MM.1S (cell line): ENCODE measurements around the gene PBXIP1.
A peak's percentile ranks its signal among the peaks of the same experiment; 100 is the strongest.

Experiments used
- DNase-seq: peaks from one replicate; pipeline ENCODE4 v3.0.0-alpha.2; 2015
- H2AFZ ChIP-seq: fragments of 300-600 bp; sonication (generic); 2 replicates; pipeline ENCODE4 v1.6.0; 2016; ENCODE audit warnings: antibody characterized with exemption, low read length
- H3F3A ChIP-seq: fragments of 300-600 bp; sonication (generic); 2 replicates; pipeline ENCODE4 v1.6.1; 2016; ENCODE audit warnings: mild to moderate bottlenecking, antibody characterized with exemption, low read length, moderate library complexity, mixed read lengths; ENCODE audit not compliant: insufficient read depth
- H3K27ac ChIP-seq: fragments of 300-600 bp; sonication (generic); 2 replicates; pipeline ENCODE4 v1.5.1; 2016; ENCODE audit warnings: mild to moderate bottlenecking, low read length
- H3K27me3 ChIP-seq: fragments of 300-600 bp; sonication (generic); replicated peaks from 2 replicates; pipeline ENCODE4 v1.6.0; 2016; ENCODE audit warnings: low read length; ENCODE audit not compliant: insufficient read depth
- H3K36me3 ChIP-seq: fragments of 300-600 bp; sonication (generic); replicated peaks from 2 replicates; pipeline ENCODE4 v1.6.1; 2016; ENCODE audit warnings: mild to moderate bottlenecking, low read length, mixed read lengths; ENCODE audit not compliant: insufficient read depth
- H3K4me1 ChIP-seq: fragments of 300-600 bp; sonication (generic); 2 replicates; pipeline ENCODE4 v1.6.1; 2016; ENCODE audit warnings: low read length, mixed read lengths
- H3K4me2 ChIP-seq: fragments of 300-600 bp; sonication (generic); 2 replicates; pipeline ENCODE4 v1.6.0; 2016; ENCODE audit warnings: low read depth, low read length
- H3K4me3 ChIP-seq: fragments of 300-600 bp; sonication (generic); 2 replicates; pipeline ENCODE4 v1.5.1; 2016; ENCODE audit warnings: low read length, mixed read lengths
- H3K79me2 ChIP-seq: fragments of 300-600 bp; sonication (generic); 2 replicates; pipeline ENCODE4 v1.6.1; 2016; ENCODE audit warnings: mixed run types, low read length, mixed read lengths
- H3K9ac ChIP-seq: fragments of 300-600 bp; sonication (generic); 2 replicates; pipeline ENCODE4 v1.6.1; 2016; ENCODE audit warnings: low read length, mixed read lengths
- H3K9me2 ChIP-seq: fragments of 300-600 bp; sonication (generic); replicated peaks from 2 replicates; pipeline ENCODE4 v1.6.1; 2016; ENCODE audit warnings: mild to moderate bottlenecking, low read length, mixed read lengths; ENCODE audit not compliant: insufficient read depth
- H3K9me3 ChIP-seq: fragments of 300-600 bp; sonication (generic); replicated peaks from 2 replicates; pipeline ENCODE4 v1.6.1; 2016; ENCODE audit warnings: mild to moderate bottlenecking, low read length, mixed read lengths; ENCODE audit not compliant: insufficient read depth
- H4K20me1 ChIP-seq: fragments of 300-600 bp; sonication (generic); 2 replicates; pipeline ENCODE4 v1.6.1; 2016; ENCODE audit warnings: mild to moderate bottlenecking, low read length, moderate library complexity, mixed read lengths; ENCODE audit not compliant: insufficient read depth
- CTCF ChIP-seq: fragments of 300-600 bp; sonication (generic); IDR thresholded peaks from 2 replicates; pipeline ENCODE4 v1.5.1; 2016; ENCODE audit warnings: antibody characterized with exemption, low read length, mixed read lengths
- EZH2 ChIP-seq: fragments of 300-600 bp; sonication (generic); optimal IDR thresholded peaks from 2 replicates; pipeline ENCODE3; 2017; ENCODE audit warnings: low read depth, mild to moderate bottlenecking, antibody characterized with exemption, low read length, mixed read lengths
- EZH2phosphoT487 ChIP-seq: fragments of 300-600 bp; sonication (generic); IDR thresholded peaks from 2 replicates; pipeline ENCODE4 v1.6.1; 2018; ENCODE audit warnings: antibody characterized with exemption, low read length

Gene PBXIP1

GRCh38 chr1:154955718-154956543 is at the start of gene PBXIP1:
Gene PBXIP1 (minus strand): TSS chr1:154956099. CDS start chr1:154953721, 2,378 bp downstream.
- peak; percentile 96 for DNase-seq
- Histone ChIP-seq H3K4me1 (peaks cover 32% of the 10 kb centered on the region), H3F3A (peaks cover 83% of the 10 kb centered on the region), H3K4me2 (peak within 1 kb of the TSS; percentile 90), H2AFZ (no peak within 1 kb of the TSS), H3K9ac (peak within 1 kb of the TSS; percentile 92), H3K79me2 (peaks cover 74% of the 10 kb centered on the region), H3K36me3 (0 out of 2 replicates have a peak, but pooled peaks cover 3% of the 10 kb centered on the region), H3K9me3 (no peaks in the 10 kb centered on the region), H3K4me3 (peak within 1 kb of the TSS; percentile 80), H3K27me3 (no peaks in the 10 kb centered on the region), H4K20me1 (no peaks in the 10 kb centered on the region), H3K27ac (peak within 1 kb of the TSS; percentile 95), H3K9me2 (no peaks in the 10 kb centered on the region)
- no peak for TF ChIP-seq EZH2phosphoT487
- peak; percentile 50 for TF ChIP-seq CTCF
- TF ChIP-seq EZH2, result no peak

- no peak overlapping the region for H2AFZ ChIP-seq
- H3K4me3 ChIP-seq, result no peak overlapping the region
- peaks cover 76% of the 10 kb centered on the region for H3K79me2 ChIP-seq
- no peak for DNase-seq
- H3K27ac ChIP-seq, result peak overlapping the region; percentile 48; the same call in 1 of the 2 replicates
- no peaks in the 10 kb centered on the region for H3K36me3 ChIP-seq
- TF ChIP-seq CTCF, result no peak
- no peak for TF ChIP-seq EZH2
- no peak for TF ChIP-seq EZH2phosphoT487
- H3K4me1 ChIP-seq, result peaks cover 24% of the 10 kb centered on the region
- no peak overlapping the region for H3K9ac ChIP-seq
- H3K9me2 ChIP-seq, result no peaks in the 10 kb centered on the region
- H3K9me3 ChIP-seq, result no peaks in the 10 kb centered on the region
- no peaks in the 10 kb centered on the region for H4K20me1 ChIP-seq
- H3K4me2 ChIP-seq, result peak overlapping the region; percentile 81; the same call in 1 of the 2 replicates
- H3K27me3 ChIP-seq, result no peaks in the 10 kb centered on the region
- H3F3A ChIP-seq, result peaks cover 39% of the 10 kb centered on the region
These were observed 49.4 kb upstream of the PBXIP1 start for GRCh38 chr1:155005076-155006011.

GRCh38 chr1:155004352-155005075 is 48.6 kb upstream of the PBXIP1 start:
- TF ChIP-seq EZH2phosphoT487, result no peak
- no peak for TF ChIP-seq CTCF
- no peak for TF ChIP-seq EZH2
- Histone ChIP-seq H2AFZ (no peak overlapping the region), H3K36me3 (no peaks in the 10 kb centered on the region), H3K9me2 (no peaks in the 10 kb centered on the region), H3K4me1 (peaks cover 24% of the 10 kb centered on the region), H3K4me3 (peak overlapping the region; percentile 99), H3K9me3 (no peaks in the 10 kb centered on the region), H3K4me2 (peak overlapping the region; percentile 81), H3K9ac (peak overlapping the region; percentile 91; the same call in 1 of the 2 replicates), H4K20me1 (no peaks in the 10 kb centered on the region), H3K27me3 (no peaks in the 10 kb centered on the region), H3K79me2 (peaks cover 68% of the 10 kb centered on the region), H3F3A (peaks cover 47% of the 10 kb centered on the region), H3K27ac (peak overlapping the region; percentile 32; the same call in 1 of the 2 replicates)
- no peak for DNase-seq
